Natural killer cell (primary cell): Measurements from ENCODE around the gene SPEN. TPM values are rescaled to one million over a fixed set of nuclear protein-coding genes. Genes with fewer than 3 reads are reported as not detected.

Source experiments
- ATAC-seq, 3 donors: fragments of 150-1000 bp in 2 of 3; fragments of 200-7000 bp in 1 of 3; cut with Tn5 transposase; 1 replicate in 1 of 3; 2 replicates in 2 of 3; pipeline ENCODE4 v1.10.0; 2021; ENCODE audit warnings: mild to moderate bottlenecking in 2 of 3, moderate library complexity in 2 of 3
- DNase-seq, 2 donors: peaks; one replicate each; pipeline versions ENCODE4 v3.0.0 to v3.0.0-alpha.2; 2013 to 2021; ENCODE audit warnings: mixed read lengths in 1 of 2
- H3K27ac ChIP-seq: one replicate; pipeline ENCODE4 v1.5.1; 2013; ENCODE audit warnings: mild to moderate bottlenecking, low read length
- H3K27me3 ChIP-seq: one replicate; pipeline ENCODE4 v1.6.1; 2013; ENCODE audit warnings: low read length; ENCODE audit not compliant: control insufficient read depth, insufficient read depth
- H3K36me3 ChIP-seq: one replicate; pipeline ENCODE4 v1.6.1; 2013; ENCODE audit warnings: low read length; ENCODE audit not compliant: control insufficient read depth, insufficient read depth
- H3K4me1 ChIP-seq: one replicate; pipeline ENCODE4 v1.6.1; 2013; ENCODE audit warnings: low read length; ENCODE audit not compliant: control insufficient read depth, insufficient read depth
- H3K4me3 ChIP-seq: one replicate; pipeline ENCODE4 v1.5.1; 2013; ENCODE audit warnings: low read length
- H3K9me3 ChIP-seq: one replicate; pipeline ENCODE4 v1.6.1; 2013; ENCODE audit warnings: low read length; ENCODE audit not compliant: control insufficient read depth, insufficient read depth
- H3K27ac Mint-ChIP-seq, 2 donors: one replicate each; pipeline ENCODE4 v1.8.0; 2022; ENCODE audit warnings: mild to moderate bottlenecking in 2 of 2, mixed read lengths in 2 of 2, moderate library complexity in 1 of 2
- H3K27me3 Mint-ChIP-seq, 2 donors: one replicate each; pipeline ENCODE4 v1.8.0; 2022; ENCODE audit warnings: low read depth in 2 of 2, mixed read lengths in 2 of 2
- H3K36me3 Mint-ChIP-seq: one replicate; pipeline ENCODE4 v1.8.0; 2022; ENCODE audit warnings: mixed read lengths
- H3K4me1 Mint-ChIP-seq, 2 donors: one replicate each; pipeline ENCODE4 v1.8.0; 2022; ENCODE audit warnings: mixed read lengths in 2 of 2
- H3K4me3 Mint-ChIP-seq: one replicate; pipeline ENCODE4 v1.8.0; 2022; ENCODE audit warnings: mild to moderate bottlenecking, moderate library complexity, mixed read lengths
- H3K9me3 Mint-ChIP-seq, 2 donors: one replicate each; pipeline ENCODE4 v1.8.0; 2022; ENCODE audit warnings: mixed read lengths in 2 of 2
- CTCF ChIP-seq: fragments of 200-600 bp; IDR thresholded peaks from one replicate; pipeline ENCODE4 v1.8.0; 2022; ENCODE audit warnings: antibody characterized with exemption
- WGBS: methylation state at CpG from one replicate; pipeline ENCODE4 v1.1.7; 2013; ENCODE audit warnings: missing lambda C conversion rate; ENCODE audit not compliant: insufficient coverage; 5-methylcytosine and 5-hydroxymethylcytosine counted together
- intact Hi-C: fragments of 100-400 bp; cut with micrococcal nuclease; formaldehyde crosslinking; loops from one replicate; pipeline ENCODE4 v1.14.2; 2022
- total RNA-seq, 4 donors: library from RNA; stranded (reverse); fragments of 120-200 nt in 1 of 4; gene quantifications; one replicate each; pipeline versions ENCODE4 v1.2.3 to v1.2.4, GENCODE V29; 2013 to 2022

Gene SPEN
- total RNA-seq, 3 donors from 2014 or later (not counting 1 experiment from before 2014, with no cell fraction given): 98.1 to 114 (median 105) TPM

DNA sequence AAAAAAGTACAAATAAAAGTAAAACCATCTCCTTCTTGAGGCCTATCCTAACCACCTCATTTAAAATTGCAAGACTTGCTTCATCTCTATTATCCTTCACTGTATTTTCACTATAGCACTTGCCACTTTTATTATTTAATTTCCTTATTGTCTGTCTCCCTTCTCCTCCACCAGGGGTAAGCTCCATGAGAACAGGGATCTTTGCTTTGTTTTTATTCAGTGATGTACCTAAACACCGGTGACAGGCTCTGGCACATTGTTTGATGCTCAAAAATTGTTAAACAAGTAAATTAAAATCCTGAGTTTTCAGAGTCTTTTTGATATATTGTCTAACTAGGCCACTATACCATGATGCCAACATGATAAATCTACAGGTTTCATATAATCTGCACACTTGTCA lies 17.2 kb upstream of the SPEN start:
- no peaks in the 10 kb centered on the region for H3K36me3 Mint-ChIP-seq
- peak overlapping the region in 1 of 2 donors; percentile 14 for H3K27ac Mint-ChIP-seq
- no peaks in the 10 kb centered on the region for H3K27me3 Mint-ChIP-seq
- H3K4me3 ChIP-seq: no peak overlapping the region
- H3K4me3 Mint-ChIP-seq: no peak overlapping the region
- intact Hi-C loops: loop anchor here (5.0 to 10.0 kb wide), 3 partner anchors 57 to 1075 kb away; partner anchors contain the start of gene SZRD1
- H3K9me3 Mint-ChIP-seq: no peaks in the 10 kb centered on the region
- no peaks in the 10 kb centered on the region for H3K27me3 ChIP-seq
- no peaks in the 10 kb centered on the region for H3K36me3 ChIP-seq
- DNase-seq (no peak), ATAC-seq (no peak)
- H3K9me3 ChIP-seq: no peaks in the 10 kb centered on the region
- no peak for TF ChIP-seq CTCF
- peaks cover 16 to 20% of the 10 kb centered on the region in 2 donors for H3K4me1 Mint-ChIP-seq
- WGBS: 91% methylated on average over 1 of the region's 1 CpG
- H3K4me1 ChIP-seq: peaks cover 28% of the 10 kb centered on the region
- no peak overlapping the region for H3K27ac ChIP-seq

- peak in 1 of 2 donors; percentile 77 for DNase-seq
These were observed 14.3 kb upstream of the SPEN start for GRCh38 chr1:15833069-15833679.

GRCh38 chr1:15833842-15834405 lies 13.6 kb upstream of the SPEN start:
- no peak for TF ChIP-seq CTCF
- H3K4me3 Mint-ChIP-seq: peak overlapping the region; percentile 96
- no peaks in the 10 kb centered on the region for H3K9me3 Mint-ChIP-seq
- H3K27ac Mint-ChIP-seq: peak overlapping the region; percentile 95 to 99
- H3K36me3 ChIP-seq: no peaks in the 10 kb centered on the region
- peak overlapping the region; percentile 96 for H3K27ac ChIP-seq
- no peaks in the 10 kb centered on the region for H3K27me3 ChIP-seq
- H3K27me3 Mint-ChIP-seq: no peaks in the 10 kb centered on the region
- intact Hi-C loops: loop anchor here (2.0 to 10.0 kb wide), 4 partner anchors 53 to 1071 kb away; partner anchors contain the start of gene SZRD1
- H3K4me3 ChIP-seq: peak overlapping the region; percentile 80
- H3K9me3 ChIP-seq: no peaks in the 10 kb centered on the region
- DNase-seq (no peak), ATAC-seq (no peak)
- peaks cover 41 to 47% of the 10 kb centered on the region in 2 donors for H3K4me1 Mint-ChIP-seq
- H3K36me3 Mint-ChIP-seq: no peaks in the 10 kb centered on the region
- 0% methylated on average over 7 of the region's 10 CpGs for WGBS
- H3K4me1 ChIP-seq: peaks cover 46% of the 10 kb centered on the region

More at GRCh38 chr1:15833069-15833679, 14.3 kb upstream of the SPEN start:
- H3K4me3 ChIP-seq: peak overlapping the region; percentile 80
- H3K9me3 ChIP-seq: no peaks in the 10 kb centered on the region
- 64% methylated on average over 21 of the region's 24 CpGs for WGBS
- H3K27me3 ChIP-seq: no peaks in the 10 kb centered on the region
- Mint-ChIP-seq H3K36me3 (no peaks in the 10 kb centered on the region), H3K4me1 (peaks cover 41 to 47% of the 10 kb centered on the region in 2 donors), H3K27me3 (no peaks in the 10 kb centered on the region), H3K9me3 (no peaks in the 10 kb centered on the region), H3K4me3 (peak overlapping the region; percentile 96), H3K27ac (peak overlapping the region; percentile 95 to 99)
- no peak for TF ChIP-seq CTCF
- no peaks in the 10 kb centered on the region for H3K36me3 ChIP-seq
- peak overlapping the region; percentile 96 for H3K27ac ChIP-seq
- intact Hi-C loops: loop anchor here (5.0 to 10.0 kb wide), 3 partner anchors 54 to 1072 kb away; partner anchors contain the start of gene SZRD1
- no peak for ATAC-seq
- H3K4me1 ChIP-seq: peaks cover 46% of the 10 kb centered on the region
